Fibroblast of skin of right biceps (primary cell): ENCODE data around the gene KNTC1.

Experiments used
- DNase-seq: peaks from one replicate; pipeline ENCODE4 v3.0.0-alpha.2; 2013

Gene KNTC1

DNA sequence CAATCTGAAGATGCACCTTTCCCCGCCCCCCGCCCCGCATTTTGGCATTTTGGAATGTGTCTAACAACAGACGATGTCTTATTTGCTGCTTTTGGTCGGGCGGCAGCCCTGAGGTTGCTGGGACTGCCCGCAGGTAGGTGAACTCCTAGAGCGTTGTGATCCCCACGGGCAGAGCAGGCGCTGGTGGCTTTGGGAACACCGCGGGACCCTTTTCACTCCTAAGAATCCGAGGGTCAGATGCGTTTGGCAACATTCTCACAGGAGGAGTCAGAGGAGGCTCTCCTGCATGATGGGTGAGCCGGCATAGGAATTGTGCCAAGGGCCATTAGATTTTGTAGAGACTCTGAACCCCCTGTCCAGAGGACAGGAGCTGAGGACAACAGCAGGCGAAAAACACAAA, 134.2 kb downstream of the KNTC1 start:
- no peak for DNase-seq

DNA sequence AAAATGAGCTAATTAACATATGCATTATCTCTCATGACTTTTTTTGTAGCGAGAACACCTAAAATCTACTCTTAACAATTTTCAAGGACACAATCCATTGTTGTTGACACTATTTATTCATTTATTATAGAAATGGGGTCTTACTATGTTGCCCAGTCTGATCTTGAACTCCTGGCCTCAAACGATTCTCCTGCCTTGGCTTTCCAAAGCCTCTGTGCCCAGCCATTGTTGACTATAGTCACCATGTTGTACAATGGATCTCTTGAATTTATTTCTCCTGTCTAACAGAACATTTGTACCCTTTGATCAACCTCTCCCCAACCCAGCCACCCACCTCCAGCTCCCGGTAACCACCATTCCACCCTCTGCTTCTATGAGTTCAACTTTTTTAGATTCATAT, 134.9 kb downstream of the KNTC1 start:
- no peak for DNase-seq

DNA sequence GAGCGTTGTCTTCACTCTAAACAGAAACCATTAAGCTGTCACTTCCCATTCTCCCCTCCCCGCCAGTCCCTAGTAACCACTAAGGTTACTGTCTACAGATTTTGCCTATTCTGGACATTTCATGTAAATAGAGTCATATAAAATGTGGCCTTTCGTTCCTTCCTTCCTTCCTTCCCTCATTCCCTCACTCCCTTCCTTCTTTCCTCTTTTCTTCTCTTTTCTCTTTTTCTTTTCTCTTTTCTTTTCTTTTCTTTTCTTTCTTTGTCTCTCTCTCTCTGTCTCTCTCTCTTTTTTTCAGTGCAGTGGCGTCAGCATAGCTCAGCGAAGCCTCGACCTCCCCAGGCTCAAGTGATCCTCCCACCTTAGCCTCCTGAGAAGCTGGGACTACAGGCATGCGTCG, 138.3 kb downstream of the KNTC1 start:
- DNase-seq = no peak

DNA sequence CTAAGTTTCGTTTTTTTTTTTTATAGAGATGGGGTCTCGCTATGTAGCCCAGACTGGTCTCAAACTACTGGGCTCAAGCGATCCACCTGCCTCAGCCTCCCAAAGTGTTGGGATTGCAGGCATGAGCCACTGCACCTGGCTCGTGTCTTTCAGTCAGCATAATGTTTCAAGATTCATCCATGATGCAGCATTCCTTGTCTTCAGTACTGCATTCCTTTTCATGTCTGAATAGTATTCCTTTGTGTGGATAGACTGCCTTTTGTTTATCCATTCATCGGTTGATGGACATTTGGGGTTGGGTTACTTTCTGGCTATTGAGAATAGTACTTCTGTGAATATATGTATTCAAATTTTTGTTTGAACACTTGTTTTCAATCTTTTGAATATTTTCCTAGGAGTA, 138.7 kb downstream of the KNTC1 start:
- no peak for DNase-seq

DNA sequence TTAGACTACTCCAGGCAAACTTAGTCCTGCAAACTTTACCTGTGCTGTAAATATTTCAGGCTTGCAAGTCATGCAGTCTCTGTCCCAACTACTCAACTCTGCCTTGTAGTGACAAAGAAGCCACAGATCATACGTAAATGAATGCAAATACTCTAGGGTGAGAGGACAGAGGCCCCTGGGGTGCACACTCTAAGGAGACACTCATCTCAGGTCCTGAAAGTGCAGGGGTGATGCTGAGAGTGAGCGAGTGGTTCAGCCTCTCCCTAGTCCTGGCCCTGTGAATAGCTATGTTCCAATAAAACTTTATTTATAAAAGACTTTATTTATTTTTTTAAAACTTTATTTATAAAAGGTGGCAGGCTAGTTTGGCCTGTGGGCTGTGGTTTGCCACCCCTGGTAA, 141.2 kb downstream of the KNTC1 start:
- no peak for DNase-seq

DNA sequence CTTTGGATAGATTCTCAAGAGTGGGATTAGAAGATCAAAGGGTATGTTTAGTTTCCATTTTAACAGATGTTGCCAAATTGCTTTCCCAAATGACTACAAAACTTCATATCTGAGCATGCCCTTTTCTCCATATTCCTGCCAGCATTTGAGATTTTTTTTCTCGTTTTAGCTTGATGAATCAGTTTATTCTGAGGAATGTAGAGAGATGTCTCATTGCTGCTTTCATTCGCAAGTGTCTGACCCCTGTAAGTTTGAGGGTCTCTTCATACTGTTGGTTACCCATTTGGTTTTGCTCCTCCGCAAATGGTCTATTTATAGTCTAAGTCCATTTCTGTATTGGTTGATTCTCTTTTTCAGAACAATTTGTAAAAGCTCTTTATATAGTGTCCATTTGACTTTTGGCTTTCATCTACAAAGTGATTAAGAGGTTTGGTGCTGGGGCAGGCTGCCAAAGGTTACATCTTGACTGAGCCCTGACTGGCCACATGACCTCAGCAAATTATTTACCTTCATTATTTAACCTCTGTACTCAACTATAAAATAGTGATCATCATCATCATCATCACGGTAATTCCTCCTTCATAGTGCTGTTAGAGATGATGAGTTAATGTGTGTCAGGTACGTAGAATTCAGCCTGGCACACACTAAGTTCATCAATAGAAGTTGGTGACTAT, 142.5 kb downstream of the KNTC1 start:
- peak; percentile 42 for DNase-seq

DNA sequence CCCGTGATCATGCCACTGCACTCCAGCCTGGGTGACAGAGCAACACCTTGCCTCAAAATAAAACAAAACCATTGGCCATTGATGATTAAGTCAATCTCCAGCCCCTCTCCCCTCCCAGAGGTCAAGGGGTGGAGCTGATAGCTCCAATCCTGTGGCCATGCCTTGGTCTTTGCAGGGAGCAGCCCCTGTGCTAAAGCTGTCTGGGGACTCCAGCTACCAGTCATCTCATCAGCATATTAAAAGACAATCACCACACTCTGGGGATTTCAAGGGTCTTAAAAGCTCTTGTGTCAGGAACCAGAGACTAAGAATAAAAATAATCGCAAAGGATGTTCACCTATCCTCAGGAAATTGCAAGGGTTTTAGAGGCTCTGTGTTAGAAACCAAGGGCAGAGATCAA, 145.5 kb downstream of the KNTC1 start:
- DNase-seq = no peak
